Muscle of leg (tissue), 11 donors: ENCODE results near the gene TMEM26. TPM values are rescaled to one million over a fixed set of nuclear protein-coding genes. Genes with fewer than 3 reads are reported as not detected.

Source experiments
- DNase-seq: peaks from one replicate; pipeline ENCODE4 v3.0.0; 2013
- H3K27ac ChIP-seq: one replicate; pipeline ENCODE4 v1.5.1; 2013; ENCODE audit warnings: mild to moderate bottlenecking, low read length, control low read depth
- H3K27me3 ChIP-seq: one replicate; pipeline ENCODE4 v1.6.1; 2013; ENCODE audit warnings: low read length; ENCODE audit not compliant: control insufficient read depth, insufficient read depth
- H3K36me3 ChIP-seq: one replicate; pipeline ENCODE4 v1.6.1; 2013; ENCODE audit warnings: low read length; ENCODE audit not compliant: control insufficient read depth, insufficient read depth
- H3K4me1 ChIP-seq: one replicate; pipeline ENCODE4 v1.6.1; 2013; ENCODE audit warnings: low read length; ENCODE audit not compliant: control insufficient read depth, insufficient read depth
- H3K4me3 ChIP-seq: one replicate; pipeline ENCODE4 v1.5.1; 2013; ENCODE audit warnings: low read length, control low read depth
- H3K9me3 ChIP-seq: replicated peaks from 2 replicates; pipeline ENCODE4 v1.6.1; 2013; ENCODE audit warnings: low read depth, low read length; ENCODE audit not compliant: control insufficient read depth
- WGBS: methylation state at CpG from one replicate; pipeline ENCODE4 v1.1.5; 2013; ENCODE audit warnings: missing lambda C conversion rate; ENCODE audit not compliant: insufficient coverage; 5-methylcytosine and 5-hydroxymethylcytosine counted together
- polyA plus RNA-seq, 8 donors: library from polyadenylated mRNA; unstranded; fragments of 120-200 nt; gene quantifications; one replicate each; pipeline versions ENCODE4 v1.2.1 to v1.2.3, GENCODE V29; 2013; ENCODE audit warnings: inconsistent platforms in 1 of 8, low replicate concordance in 1 of 8; ENCODE audit not compliant: insufficient read length in 8 of 8, insufficient read depth in 1 of 8
- total RNA-seq: library from RNA; stranded (reverse); fragments of 120-200 nt; gene quantifications from one replicate; pipeline ENCODE4 v1.2.4, GENCODE V29; 2013

Gene TMEM26
- total and polyA plus RNA-seq, 9 donors: 6.3 to 18.4 (median 11.7) TPM

GRCh38 chr10:61463035-61463909 lies 10.1 kb upstream of the TMEM26 start:
- Histone ChIP-seq H3K4me1 (peaks cover 3% of the 10 kb centered on the region), H3K27ac (peak overlapping the region; percentile 54), H3K36me3 (no peaks in the 10 kb centered on the region), H3K4me3 (no peak overlapping the region), H3K27me3 (no peaks in the 10 kb centered on the region), H3K9me3 (no peaks in the 10 kb centered on the region)
- peak; percentile 98 for DNase-seq
- no CpG with 5 or more reads among the region's 5 CpGs for WGBS

- Histone ChIP-seq H3K27me3 (no peaks in the 10 kb centered on the region), H3K36me3 (no peaks in the 10 kb centered on the region)
Measured at GRCh38 chr10:61460835-61461234, 7.7 kb upstream of the TMEM26 start.

GRCh38 chr10:61458031-61458430 lies 4.8 kb upstream of the TMEM26 start:
- Histone ChIP-seq H3K36me3 (no peaks in the 10 kb centered on the region), H3K27me3 (peaks cover 5% of the 10 kb centered on the region), H3K27ac (no peak overlapping the region), H3K4me1 (peaks cover 7% of the 10 kb centered on the region), H3K4me3 (no peak overlapping the region), H3K9me3 (no peaks in the 10 kb centered on the region)
- DNase-seq: no peak
- no CpG with 5 or more reads among the region's 3 CpGs for WGBS

More at GRCh38 chr10:61460835-61461234, 7.7 kb upstream of the TMEM26 start:
- Histone ChIP-seq H3K27ac (no peak overlapping the region), H3K4me1 (peaks cover 3% of the 10 kb centered on the region), H3K4me3 (no peak overlapping the region), H3K9me3 (no peaks in the 10 kb centered on the region)
- no peak for DNase-seq

- WGBS: 50% methylated on average over 3 of the region's 4 CpGs
Measured at GRCh38 chr10:61456095-61456789, 3.1 kb upstream of the TMEM26 start.

GRCh38 chr10:61455656-61456055 lies 2.5 kb upstream of the TMEM26 start:
- DNase-seq: peak; percentile 12
- no peaks in the 10 kb centered on the region for H3K36me3 ChIP-seq
- WGBS: 93% methylated on average over 3 of the region's 8 CpGs
- H3K4me1 ChIP-seq: peaks cover 13% of the 10 kb centered on the region
- H3K27ac ChIP-seq: no peak overlapping the region
- peaks cover 13% of the 10 kb centered on the region for H3K27me3 ChIP-seq
- no peak overlapping the region for H3K4me3 ChIP-seq
- no peaks in the 10 kb centered on the region for H3K9me3 ChIP-seq

More at GRCh38 chr10:61456095-61456789, 3.1 kb upstream of the TMEM26 start:
- H3K36me3 ChIP-seq: no peaks in the 10 kb centered on the region
- H3K27me3 ChIP-seq: peaks cover 13% of the 10 kb centered on the region
- no peak overlapping the region for H3K4me3 ChIP-seq
- peaks cover 13% of the 10 kb centered on the region for H3K4me1 ChIP-seq
- peak; percentile 49 for DNase-seq
- H3K9me3 ChIP-seq: no peaks in the 10 kb centered on the region
- no peak overlapping the region for H3K27ac ChIP-seq

- H3K27ac ChIP-seq: no peak overlapping the region
- H3K4me1 ChIP-seq: peaks cover 13% of the 10 kb centered on the region
- no CpG with 5 or more reads among the region's 4 CpGs for WGBS
- peaks cover 13% of the 10 kb centered on the region for H3K27me3 ChIP-seq
- H3K4me3 ChIP-seq: no peak overlapping the region
- DNase-seq: peak; percentile 37
- no peaks in the 10 kb centered on the region for H3K9me3 ChIP-seq
- no peaks in the 10 kb centered on the region for H3K36me3 ChIP-seq
Measured at GRCh38 chr10:61454541-61454940, 1.4 kb upstream of the TMEM26 start.

GRCh38 chr10:61452151-61452651 lies 980 bp downstream of the TMEM26 start:
- 4% methylated on average over 25 of the region's 28 CpGs for WGBS
- H3K9me3 ChIP-seq: no peaks in the 10 kb centered on the region
- no peaks in the 10 kb centered on the region for H3K36me3 ChIP-seq
- H3K4me1 ChIP-seq: peaks cover 15% of the 10 kb centered on the region
- peaks cover 13% of the 10 kb centered on the region for H3K27me3 ChIP-seq
- H3K4me3 ChIP-seq: peak overlapping the region; percentile 68
- peak; percentile 66 for DNase-seq
- peak overlapping the region; percentile 88 for H3K27ac ChIP-seq

GRCh38 chr10:61451357-61451756 lies 1.8 kb downstream of the TMEM26 start:
- Histone ChIP-seq H3K4me1 (peaks cover 17% of the 10 kb centered on the region), H3K27ac (peak overlapping the region; percentile 74), H3K36me3 (no peaks in the 10 kb centered on the region), H3K9me3 (no peaks in the 10 kb centered on the region), H3K4me3 (peak overlapping the region; percentile 68), H3K27me3 (peaks cover 13% of the 10 kb centered on the region)
- peak; percentile 45 for DNase-seq
- no CpG with 5 or more reads among the region's 3 CpGs for WGBS

GRCh38 chr10:61448841-61449600 lies 4.2 kb downstream of the TMEM26 start:
- Histone ChIP-seq H3K27me3 (peaks cover 13% of the 10 kb centered on the region), H3K36me3 (no peaks in the 10 kb centered on the region), H3K4me3 (no peak overlapping the region), H3K27ac (peak overlapping the region; percentile 56), H3K4me1 (peaks cover 17% of the 10 kb centered on the region), H3K9me3 (no peaks in the 10 kb centered on the region)
- DNase-seq: peak; percentile 97
- WGBS: no CpG with 5 or more reads among the region's 5 CpGs
